GM12878 (cell line): ENCODE results near the gene ADCY10. TPM values are rescaled to one million over a fixed set of nuclear protein-coding genes. Genes with fewer than 3 reads are reported as not detected.
A peak's percentile ranks its signal among the peaks of the same experiment; 100 is the strongest.

Experiments used
- ATAC-seq: fragments of 200-7000 bp; cut with Tn5 transposase; 3 replicates; pipeline ENCODE4 v1.9.1; 2020; ENCODE audit warnings: mild to moderate bottlenecking, moderate library complexity
- BruUV-seq: library from RNA; stranded (reverse); fragments of 400-500 nt; replicated peaks from 2 replicates; lab custom pipeline; 2021; lab: Mats Ljungman, UMichigan
- CTCF ChIA-PET: fragments of 300-600 bp; sonication (Branson Sonifier 250); formaldehyde crosslinking; extraction: SDS; loops from one replicate; lab custom pipeline; 2021; ENCODE audit warnings: inconsistent platforms; lab: Yijun Ruan, JAX
- POLR2A ChIA-PET: fragments of 350-600 bp; formaldehyde crosslinking; extraction: SDS; loops from one replicate; lab custom pipeline; 2021; ENCODE audit warnings: inconsistent platforms; lab: Charles Lee
- RAD21 ChIA-PET: fragments of 300-600 bp; sonication (Branson Sonifier 250); formaldehyde crosslinking; loops from one replicate; lab custom pipeline; 2023; ENCODE audit warnings: antibody characterized with exemption; ENCODE audit not compliant: unreplicated experiment; lab: Charles Lee
- SMC1A ChIA-PET: fragments of 300-600 bp; sonication (Branson Sonifier 250); formaldehyde crosslinking; loops from one replicate; lab custom pipeline; 2023; ENCODE audit not compliant: unreplicated experiment, uncharacterized antibody; lab: Charles Lee
- DNase-seq: peaks from one replicate; pipeline ENCODE4 v3.0.0-alpha.2; 2011; ENCODE audit warnings: low read depth, low spot score
- FAIRE-seq: peaks from 3 replicates; lab custom pipeline; 2011; peaks lifted over from hg19 to GRCh38; lab: Jason Lieb, UNC
- H2AFZ ChIP-seq: 2 replicates; pipeline ENCODE4 v1.6.0; 2011; ENCODE audit warnings: low read depth, low read length, control low read depth; ENCODE audit not compliant: control insufficient read depth
- H3K27ac ChIP-seq: 2 replicates; pipeline ENCODE4 v1.5.1; 2011; ENCODE audit warnings: control low read depth; ENCODE audit not compliant: control insufficient read depth, insufficient read depth
- H3K27me3 ChIP-seq, 2 experiments: replicated peaks in 1 of 2; 2 replicates each; pipeline versions ENCODE4 v1.6.0 to v1.6.1; 2011; ENCODE audit warnings: low read length in 1 of 2; ENCODE audit not compliant: control insufficient read depth in 2 of 2, insufficient read depth in 2 of 2
- H3K36me3 ChIP-seq, 2 experiments: 2 replicates each; pipeline ENCODE4 v1.5.1; 2011; ENCODE audit warnings: low read length in 1 of 2; ENCODE audit not compliant: control insufficient read depth in 2 of 2, insufficient read depth in 2 of 2
- H3K4me1 ChIP-seq: 2 replicates; pipeline ENCODE4 v1.6.1; 2011; ENCODE audit warnings: mild to moderate bottlenecking, low read length, moderate library complexity, mixed read lengths; ENCODE audit not compliant: control insufficient read depth, insufficient read depth
- H3K4me2 ChIP-seq: 2 replicates; pipeline ENCODE4 v1.6.0; 2011; ENCODE audit warnings: control low read depth; ENCODE audit not compliant: control insufficient read depth, insufficient read depth
- H3K4me3 ChIP-seq: fragments of 200-600 bp; sonication (generic); 2 replicates; pipeline ENCODE4 v1.5.1; 2016
- H3K79me2 ChIP-seq: 2 replicates; pipeline ENCODE4 v1.6.0; 2011; ENCODE audit warnings: low read length; ENCODE audit not compliant: control insufficient read depth, insufficient read depth
- H3K9ac ChIP-seq: 2 replicates; pipeline ENCODE4 v1.8.0; 2011; ENCODE audit warnings: low read length, control low read depth, mixed read lengths; ENCODE audit not compliant: control insufficient read depth, insufficient read depth
- H3K9me3 ChIP-seq: replicated peaks from 3 replicates; pipeline ENCODE4 v1.5.1; 2011; ENCODE audit warnings: mild to moderate bottlenecking, low read length; ENCODE audit not compliant: control insufficient read depth, insufficient read depth
- H4K20me1 ChIP-seq: 2 replicates; pipeline ENCODE4 v1.6.0; 2011; ENCODE audit not compliant: control insufficient read depth, insufficient read depth
- BCL11A ChIP-seq: IDR thresholded peaks from 2 replicates; pipeline ENCODE4 v1.6.1; 2011; ENCODE audit warnings: low read depth, low read length
- CEBPB ChIP-seq, 2 experiments: fragments of 150-350 bp in 1 of 2; IDR thresholded peaks; 2 replicates each; pipeline ENCODE4 v1.6.1; 2012 to 2014; ENCODE audit warnings: low read depth in 2 of 2, low read length in 2 of 2, borderline replicate concordance in 1 of 2, inconsistent platforms in 1 of 2
- CUX1 ChIP-seq: IDR thresholded peaks from 2 replicates; pipeline ENCODE4 v1.6.1; 2012; ENCODE audit warnings: improper control_type of control experiment, low read depth, low read length; ENCODE audit not compliant: insufficient replicate concordance
- HDAC6 ChIP-seq: fragments of 200-600 bp; sonication (generic); IDR thresholded peaks from one replicate; pipeline ENCODE4 v1.8.0; 2017; ENCODE audit warnings: antibody characterized with exemption; ENCODE audit not compliant: unreplicated experiment
- IKZF1 ChIP-seq: fragments of 450-650 bp; conservative IDR thresholded peaks from 2 replicates; pipeline ENCODE4 v1.6.1; 2017; ENCODE audit warnings: antibody characterized with exemption, mild to moderate bottlenecking
- JUNB ChIP-seq: IDR thresholded peaks from 2 replicates; pipeline ENCODE4 v1.6.1; 2016; ENCODE audit warnings: antibody characterized with exemption, mild to moderate bottlenecking
- MAX ChIP-seq: IDR thresholded peaks from 2 replicates; pipeline ENCODE4 v1.6.1; 2012; ENCODE audit warnings: low read depth, low read length, improper control_type of control experiment
- MEF2A ChIP-seq: IDR thresholded peaks from 2 replicates; pipeline ENCODE4 v1.6.1; 2011; ENCODE audit warnings: low read depth, mild to moderate bottlenecking, low read length, moderate library complexity; ENCODE audit not compliant: insufficient read depth
- MTA2 ChIP-seq: fragments of 450-650 bp; IDR thresholded peaks from 2 replicates; pipeline ENCODE4 v1.6.1; 2016; ENCODE audit warnings: low read depth, mild to moderate bottlenecking, moderate library complexity
- NFIC ChIP-seq: IDR thresholded peaks from 2 replicates; pipeline ENCODE4 v1.6.1; 2012; ENCODE audit warnings: low read depth, mild to moderate bottlenecking, inconsistent platforms, low read length, moderate library complexity
- RAD51 ChIP-seq: fragments of 450-650 bp; IDR thresholded peaks from 2 replicates; pipeline ENCODE4 v1.6.1; 2016; ENCODE audit warnings: moderate library complexity, mild to moderate bottlenecking, inconsistent platforms
- SREBF1 ChIP-seq: IDR thresholded peaks from 2 replicates; pipeline ENCODE4 v1.6.1; 2012; ENCODE audit warnings: mild to moderate bottlenecking, low read length
- WRNIP1 ChIP-seq: IDR thresholded peaks from 2 replicates; pipeline ENCODE4 v1.6.1; 2011; ENCODE audit warnings: low read depth, low read length, improper control_type of control experiment, borderline replicate concordance
- ZNF384 ChIP-seq: IDR thresholded peaks from 2 replicates; pipeline ENCODE4 v1.6.1; 2012; ENCODE audit warnings: low read depth, mild to moderate bottlenecking, low read length, improper control_type of control experiment, borderline replicate concordance
- ZSCAN29 ChIP-seq: fragments of 450-650 bp; IDR thresholded peaks from 2 replicates; pipeline ENCODE4 v1.6.1; 2017; ENCODE audit warnings: mild to moderate bottlenecking, moderate library complexity
- WGBS: methylation state at CpG from one replicate; pipeline ENCODE4 v1.1.6; 2016; ENCODE audit warnings: low lambda C conversion rate; ENCODE audit not compliant: insufficient replicate concordance, insufficient coverage; ENCODE audit errors: missing lambda C conversion rate; 5-methylcytosine and 5-hydroxymethylcytosine counted together
- in situ Hi-C: fragments of 300-500 bp; cut with MboI; formaldehyde crosslinking; loops from 9 replicates; pipeline ENCODE4 v1.14.3; 2018; ENCODE audit warnings: mixed read lengths
- intact Hi-C: fragments of 100-400 bp; cut with micrococcal nuclease; formaldehyde crosslinking; loops from one replicate; pipeline ENCODE4 v1.14.2; 2022; ENCODE audit not compliant: unreplicated experiment
- polyA plus RNA-seq, 11 experiments: library from polyadenylated mRNA; depleted of rRNA in 4 of 11; unstranded in 6 of 11; stranded (reverse) in 5 of 11; fragments of >200 nt; fragmentation: Nextera tagmentation in 4 of 11; fragmentation: Illumina TruSeq in 1 of 11; extraction: Ambion mirVana in 4 of 11; extraction: Trizol in 1 of 11; gene quantifications; 1 replicate in 1 of 11; 2 replicates in 10 of 11; pipeline versions ENCODE4 v1.2.1 to v1.2.3, GENCODE V29; 2011 to 2016; ENCODE audit warnings: inconsistent platforms in 2 of 11, missing spikeins in 2 of 11, low read depth in 1 of 11
- total RNA-seq, 4 experiments: library from RNA; depleted of rRNA in 3 of 4; stranded (reverse); fragments of >200 nt in 3 of 4; fragmentation: Illumina TruSeq in 1 of 4; extraction: Trizol in 1 of 4; gene quantifications; 2 replicates each; pipeline versions ENCODE4 v1.2.1 to v1.2.3, GENCODE V29; 2013 to 2021

ADCY10 gene
- total and polyA plus RNA-seq, 10 of the 15 experiments (the other 5 are each of a cell fraction or from before 2014, with no cell fraction given): 0.13 to 0.22 TPM; not detected in 8

- FAIRE-seq: no peak
- peak overlapping the region; percentile 96 for H3K9ac ChIP-seq
- SMC1A ChIA-PET: interaction anchor here (0.6 to 1.7 kb wide), 9 partner anchors 11 to 221 kb away, joined by 3 to 9 read pairs (median 3); no protein-coding TSS in a partner anchor
- WGBS: 50% methylated on average over 5 of the region's 5 CpGs
- H3K27ac ChIP-seq: peak overlapping the region; percentile 99
- TF ChIP-seq JUNB (no peak), ZNF384 (no peak), BCL11A (no peak), CUX1 (no peak), MTA2 (no peak), CEBPB (IDR thresholded peaks at IDR 0.05; ENCODE audit: borderline replicate concordance in 1 of 2, low read depth in 2 of 2, low read length in 2 of 2) (no peak), HDAC6 (no peak), NFIC (no peak), RAD51 (no peak), MAX (no peak), IKZF1 (no peak), ZSCAN29 (no peak), WRNIP1 (no peak), MEF2A (no peak), SREBF1 (no peak)
- TF ChIP-seq, all 136 proteins: peak for 0
- in situ Hi-C loops: loop anchor here (5.0 kb wide), 1 partner anchor 221 kb away; no protein-coding TSS in a partner anchor
- no TSS peak for BruUV-seq
- CTCF ChIA-PET: interaction anchor here (0.9 to 2.1 kb wide), 3 partner anchors 11 to 144 kb away, joined by 3 to 8 read pairs (median 3); no protein-coding TSS in a partner anchor
- H3K4me1 ChIP-seq: no peaks in the 10 kb centered on the region
- no peaks in the 10 kb centered on the region for H3K9me3 ChIP-seq
- H3K4me3 ChIP-seq: peak overlapping the region; percentile 95
- DNase-seq: no peak
- intact Hi-C loops: loop anchor here (5.0 to 10.0 kb wide), 3 partner anchors 136 to 333 kb away; partner anchors contain the start of gene TIPRL
- no peaks in the 10 kb centered on the region for H4K20me1 ChIP-seq
- no peak overlapping the region for H2AFZ ChIP-seq
- peak overlapping the region; percentile 76 for H3K4me2 ChIP-seq
- H3K36me3 ChIP-seq: no peaks in the 10 kb centered on the region; a peak in 1 of 4 replicates
- POLR2A ChIA-PET: interaction anchor here (0.7 to 1.3 kb wide), 4 partner anchors 11 to 224 kb away, joined by 3 to 5 read pairs (median 4); partner anchors contain the start of gene MPZL1
- ATAC-seq: no peak
- no peaks in the 10 kb centered on the region for H3K27me3 ChIP-seq
- RAD21 ChIA-PET: interaction anchor here (1.4 to 1.6 kb wide), 3 partner anchors 20 to 288 kb away, joined by 3 to 4 read pairs (median 3); partner anchors contain the start of gene SFT2D2
- H3K79me2 ChIP-seq: peaks cover 85% of the 10 kb centered on the region
Observed at GRCh38 chr1:167938080-167938636, 24.2 kb upstream of the ADCY10 start.
